ENCODE measurements around the gene LYST. TPM values are rescaled to one million over a fixed set of nuclear protein-coding genes. Genes with fewer than 3 reads are reported as not detected.

The LYST gene
- total and polyA plus RNA-seq, 7 donors: 2.4 to 8.6 (median 5.6) TPM

GRCh38 chr1:235885655-235886262 is 19.1 kb upstream of the LYST start:
- Histone ChIP-seq H3K4me1 (peaks cover 5% of the 10 kb centered on the region), H3K36me3 (ENCODE audit: insufficient read depth in 1 of 2, low read depth in 1 of 2) (no peaks in the 10 kb centered on the region), H3K27ac (no peak overlapping the region), H3K4me3 (no peak overlapping the region), H3K27me3 (ENCODE audit: insufficient read depth in 3 of 3, low read length in 2 of 3) (peaks cover 0 to 2% (median 0%) of the 10 kb centered on the region in 3 donors), H3K9me3 (no peaks in the 10 kb centered on the region)
- 86 to 94% (median 94%) methylated on average over 3 of the region's 3 CpGs for WGBS, 3 donors
- intact Hi-C loops (cut with DNase I): no loop called here
- ATAC-seq: no peak
- no peak for DNase-seq
- TF ChIP-seq, protein P1, sequence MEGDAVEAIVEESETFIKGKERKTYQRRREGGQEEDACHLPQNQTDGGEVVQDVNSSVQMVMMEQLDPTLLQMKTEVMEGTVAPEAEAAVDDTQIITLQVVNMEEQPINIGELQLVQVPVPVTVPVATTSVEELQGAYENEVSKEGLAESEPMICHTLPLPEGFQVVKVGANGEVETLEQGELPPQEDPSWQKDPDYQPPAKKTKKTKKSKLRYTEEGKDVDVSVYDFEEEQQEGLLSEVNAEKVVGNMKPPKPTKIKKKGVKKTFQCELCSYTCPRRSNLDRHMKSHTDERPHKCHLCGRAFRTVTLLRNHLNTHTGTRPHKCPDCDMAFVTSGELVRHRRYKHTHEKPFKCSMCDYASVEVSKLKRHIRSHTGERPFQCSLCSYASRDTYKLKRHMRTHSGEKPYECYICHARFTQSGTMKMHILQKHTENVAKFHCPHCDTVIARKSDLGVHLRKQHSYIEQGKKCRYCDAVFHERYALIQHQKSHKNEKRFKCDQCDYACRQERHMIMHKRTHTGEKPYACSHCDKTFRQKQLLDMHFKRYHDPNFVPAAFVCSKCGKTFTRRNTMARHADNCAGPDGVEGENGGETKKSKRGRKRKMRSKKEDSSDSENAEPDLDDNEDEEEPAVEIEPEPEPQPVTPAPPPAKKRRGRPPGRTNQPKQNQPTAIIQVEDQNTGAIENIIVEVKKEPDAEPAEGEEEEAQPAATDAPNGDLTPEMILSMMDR (IDR thresholded peaks at IDR 0.05): no peak

GRCh38 chr1:235883261-235883927 is 16.7 kb upstream of the LYST start:
- TF ChIP-seq, protein P1 (IDR thresholded peaks at IDR 0.05): no peak
- Histone ChIP-seq H3K4me1 (peaks cover 5% of the 10 kb centered on the region), H3K9me3 (no peaks in the 10 kb centered on the region), H3K36me3 (ENCODE audit: insufficient read depth in 1 of 2, low read depth in 1 of 2) (no peaks in the 10 kb centered on the region), H3K27ac (peak overlapping the region; percentile 4), H3K27me3 (ENCODE audit: insufficient read depth in 3 of 3, low read length in 2 of 3) (peaks cover 0 to 4% (median 0%) of the 10 kb centered on the region in 3 donors), H3K4me3 (peak overlapping the region; percentile 4)
- WGBS, 3 donors: 5 to 9% (median 9%) methylated on average over 12 of the region's 12 CpGs
- peak; percentile 88 to 90 for DNase-seq
- intact Hi-C loops (cut with DNase I): no loop called here
- peak; percentile 67 to 88 (median 76) for ATAC-seq

- no peaks in the 10 kb centered on the region for H3K36me3 ChIP-seq (ENCODE audit: insufficient read depth in 1 of 2, low read depth in 1 of 2)
- peak overlapping the region; percentile 4 for H3K27ac ChIP-seq
- H3K9me3 ChIP-seq: no peaks in the 10 kb centered on the region
- DNase-seq (no peak), ATAC-seq (peak in 1 of 4 donors; percentile 27)
- TF ChIP-seq, protein P1 (IDR thresholded peaks at IDR 0.05): no peak
- peaks cover 0 to 4% (median 0%) of the 10 kb centered on the region in 3 donors for H3K27me3 ChIP-seq (ENCODE audit: insufficient read depth in 3 of 3, low read length in 2 of 3)
- peak overlapping the region; percentile 4 for H3K4me3 ChIP-seq
- 25 to 37% (median 33%) methylated on average over 6 of the region's 6 CpGs for WGBS, 3 donors
- peaks cover 5% of the 10 kb centered on the region for H3K4me1 ChIP-seq
- intact Hi-C loops (cut with DNase I): no loop called here
These were observed 16.1 kb upstream of the LYST start for GRCh38 chr1:235882816-235883215.

- H3K27ac ChIP-seq: no peak overlapping the region
- H3K4me1 ChIP-seq: peaks cover 5% of the 10 kb centered on the region
- DNase-seq: no peak
- 80 to 90% (median 88%) methylated on average over 5 of the region's 5 CpGs for WGBS, 3 donors
- TF ChIP-seq, protein P1 (IDR thresholded peaks at IDR 0.05): no peak
- ATAC-seq: no peak
- no peaks in the 10 kb centered on the region for H3K36me3 ChIP-seq (ENCODE audit: insufficient read depth in 1 of 2, low read depth in 1 of 2)
- H3K4me3 ChIP-seq: no peak overlapping the region
- peaks cover under 1 to 4% (median 1%) of the 10 kb centered on the region in 3 donors for H3K27me3 ChIP-seq (ENCODE audit: insufficient read depth in 3 of 3, low read length in 2 of 3)
- H3K9me3 ChIP-seq: no peaks in the 10 kb centered on the region
- intact Hi-C loops (cut with DNase I): no loop called here
These were observed 15.4 kb upstream of the LYST start for GRCh38 chr1:235881930-235882700.
